Natural killer cell treated with Interleukin-12 subunit alpha and Interleukin-12 subunit beta and Interleukin-15 and Interleukin-18, amount 100 ng/mL, for 72 hours (primary cell): Measurements from ENCODE around the gene DMRT3. TPM values are rescaled to one million over a fixed set of nuclear protein-coding genes. Genes with fewer than 3 reads are reported as not detected.

Experiments used
- ATAC-seq, 2 donors: fragments of 150-1000 bp; cut with Tn5 transposase in 1 of 2; sonication (Bioruptor Pico), chemical (Tn5 transposase) in 1 of 2; 2 replicates each; pipeline ENCODE4 v1.10.0; 2021
- DNase-seq: peaks from one replicate; pipeline ENCODE4 v3.0.0; 2022; ENCODE audit warnings: low spot score
- H3K27ac Mint-ChIP-seq, 2 donors: 1 replicate in 1 of 2; 2 replicates in 1 of 2; pipeline ENCODE4 v1.8.0; 2022; ENCODE audit warnings: mixed read lengths in 2 of 2, mild to moderate bottlenecking in 1 of 2, moderate library complexity in 1 of 2
- H3K27me3 Mint-ChIP-seq, 2 donors: 1 replicate in 1 of 2; 2 replicates in 1 of 2; pipeline ENCODE4 v1.8.0; 2022; ENCODE audit warnings: mixed read lengths in 2 of 2
- H3K36me3 Mint-ChIP-seq: one replicate; pipeline ENCODE4 v1.8.0; 2022; ENCODE audit warnings: mixed read lengths
- H3K4me1 Mint-ChIP-seq, 2 donors: 1 replicate in 1 of 2; 2 replicates in 1 of 2; pipeline ENCODE4 v1.8.0; 2022; ENCODE audit warnings: low read depth in 2 of 2, mixed read lengths in 2 of 2, mild to moderate bottlenecking in 1 of 2
- H3K4me3 Mint-ChIP-seq: one replicate; pipeline ENCODE4 v1.8.0; 2022; ENCODE audit warnings: mixed read lengths
- H3K9me3 Mint-ChIP-seq: 2 replicates; pipeline ENCODE4 v1.8.0; 2022; ENCODE audit warnings: mixed read lengths
- total RNA-seq, 2 donors: library from RNA; stranded (reverse); gene quantifications; one replicate each; pipeline ENCODE4 v1.2.3, GENCODE V29; 2022

DMRT3 gene
- total RNA-seq, 2 donors from 2014 or later, result not detected

DNA sequence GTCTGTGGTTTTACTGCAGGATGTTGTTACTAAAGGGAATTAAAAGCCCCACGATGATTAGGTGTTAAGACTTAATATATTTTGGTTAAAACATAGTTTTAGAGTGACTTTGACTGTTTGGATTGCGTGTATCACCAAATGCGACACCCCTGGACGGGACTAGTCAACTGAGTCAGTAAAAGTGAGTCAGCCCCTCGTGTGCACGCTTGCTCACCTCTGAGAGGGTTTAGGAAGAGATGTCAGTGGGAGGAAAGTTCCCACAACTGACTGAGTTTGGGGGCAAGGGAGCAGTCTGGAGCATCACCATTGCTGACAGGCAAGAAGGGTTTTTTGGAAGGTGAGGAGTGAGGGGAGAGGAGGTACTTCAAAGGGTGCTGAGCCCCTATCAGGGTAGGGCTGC, 14.4 kb upstream of the DMRT3 start:
- H3K4me1 Mint-ChIP-seq, result no peaks in the 10 kb centered on the region
- H3K27me3 Mint-ChIP-seq, result peaks cover 44 to 56% of the 10 kb centered on the region in 2 donors
- no peak overlapping the region for H3K27ac Mint-ChIP-seq
- H3K9me3 Mint-ChIP-seq, result no peaks in the 10 kb centered on the region
- DNase-seq (no peak), ATAC-seq (no peak)
- H3K4me3 Mint-ChIP-seq, result no peak overlapping the region
- H3K36me3 Mint-ChIP-seq, result no peaks in the 10 kb centered on the region

- ATAC-seq (no peak), DNase-seq (no peak)
- no peak overlapping the region for H3K4me3 Mint-ChIP-seq
- no peaks in the 10 kb centered on the region for H3K36me3 Mint-ChIP-seq
- peaks cover 7 to 14% of the 10 kb centered on the region in 2 donors for H3K4me1 Mint-ChIP-seq
- no peaks in the 10 kb centered on the region for H3K9me3 Mint-ChIP-seq
- H3K27ac Mint-ChIP-seq, result no peak overlapping the region
- H3K27me3 Mint-ChIP-seq, result peaks cover 65 to 80% of the 10 kb centered on the region in 2 donors
Observed at GRCh38 chr9:965497-965896, 11.0 kb upstream of the DMRT3 start.

GRCh38 chr9:966870-967269, 9.6 kb upstream of the DMRT3 start:
- Mint-ChIP-seq H3K27ac (no peak overlapping the region), H3K4me1 (peaks cover 7 to 14% of the 10 kb centered on the region in 2 donors), H3K27me3 (peaks cover 56 to 69% of the 10 kb centered on the region in 2 donors), H3K4me3 (no peak overlapping the region), H3K9me3 (no peaks in the 10 kb centered on the region), H3K36me3 (no peaks in the 10 kb centered on the region)
- ATAC-seq, result no peak
- no peak for DNase-seq

- no peak for ATAC-seq
- Mint-ChIP-seq H3K36me3 (no peaks in the 10 kb centered on the region), H3K27me3 (peaks cover 52 to 63% of the 10 kb centered on the region in 2 donors), H3K4me3 (peak overlapping the region; percentile 6), H3K27ac (no peak overlapping the region), H3K9me3 (no peaks in the 10 kb centered on the region), H3K4me1 (peaks cover 7 to 14% of the 10 kb centered on the region in 2 donors)
- DNase-seq, result no peak
Observed at GRCh38 chr9:967436-967835, 9.0 kb upstream of the DMRT3 start.

GRCh38 chr9:967903-968641, 8.4 kb upstream of the DMRT3 start:
- Mint-ChIP-seq H3K27ac (no peak overlapping the region), H3K9me3 (no peaks in the 10 kb centered on the region), H3K4me1 (peaks cover 7 to 14% of the 10 kb centered on the region in 2 donors), H3K36me3 (no peaks in the 10 kb centered on the region), H3K4me3 (peak overlapping the region; percentile 6), H3K27me3 (peaks cover 48 to 57% of the 10 kb centered on the region in 2 donors)
- DNase-seq, result no peak
- ATAC-seq, result no peak

DNA sequence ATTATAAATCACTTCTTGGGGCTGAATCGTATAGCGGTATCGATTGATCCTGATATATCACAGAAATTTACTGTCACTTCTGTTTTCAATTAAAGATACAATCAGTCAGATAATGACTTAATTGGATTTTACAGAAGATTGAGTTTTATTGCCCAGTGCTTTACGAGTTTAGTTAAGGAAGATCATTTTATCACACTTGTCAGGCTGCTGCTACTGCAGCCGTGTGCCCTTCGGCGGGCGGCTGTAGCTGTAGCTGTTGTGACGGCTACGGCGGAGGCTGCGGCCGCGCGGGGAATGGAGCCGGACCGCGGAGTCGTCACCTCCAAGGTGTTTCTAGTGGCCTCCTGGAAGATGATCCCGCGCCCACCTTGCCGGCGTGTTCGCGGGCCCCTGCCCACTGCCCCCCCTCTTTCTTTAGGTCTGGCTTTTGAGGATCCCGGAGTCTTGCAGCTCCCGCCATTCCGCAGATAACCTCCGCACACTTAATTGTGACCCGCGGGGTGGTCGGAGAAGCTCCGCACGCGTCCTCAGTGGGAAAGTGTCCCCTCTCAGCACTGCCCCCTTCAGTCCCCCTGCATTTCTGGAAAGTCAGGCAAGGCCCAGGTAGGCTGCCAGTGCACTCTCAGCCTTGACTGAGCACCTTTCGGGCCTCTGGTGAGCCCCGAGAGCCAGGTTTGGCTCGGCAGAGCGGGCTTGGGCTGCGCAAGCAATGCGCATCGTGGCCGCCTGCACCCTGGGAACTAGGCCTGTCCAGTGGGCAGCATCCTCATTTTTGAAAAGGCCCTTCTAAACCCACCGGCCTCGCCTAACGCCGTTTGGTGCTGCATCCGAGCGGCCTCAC, 6.9 kb upstream of the DMRT3 start:
- Mint-ChIP-seq H3K27ac (no peak overlapping the region), H3K4me1 (peaks cover 11 to 14% of the 10 kb centered on the region in 2 donors), H3K36me3 (no peaks in the 10 kb centered on the region), H3K9me3 (no peaks in the 10 kb centered on the region), H3K27me3 (peaks cover 59 to 61% of the 10 kb centered on the region in 2 donors), H3K4me3 (no peak overlapping the region)
- ATAC-seq (no peak), DNase-seq (no peak)

GRCh38 chr9:970151-970996, 6.1 kb upstream of the DMRT3 start:
- no peak for DNase-seq
- H3K27me3 Mint-ChIP-seq, result peaks cover 56 to 61% of the 10 kb centered on the region in 2 donors
- no peak overlapping the region for H3K27ac Mint-ChIP-seq
- no peaks in the 10 kb centered on the region for H3K9me3 Mint-ChIP-seq
- peak overlapping the region; percentile 17 for H3K4me3 Mint-ChIP-seq
- no peak for ATAC-seq
- H3K36me3 Mint-ChIP-seq, result no peaks in the 10 kb centered on the region
- peaks cover 11 to 14% of the 10 kb centered on the region in 2 donors for H3K4me1 Mint-ChIP-seq

DNA sequence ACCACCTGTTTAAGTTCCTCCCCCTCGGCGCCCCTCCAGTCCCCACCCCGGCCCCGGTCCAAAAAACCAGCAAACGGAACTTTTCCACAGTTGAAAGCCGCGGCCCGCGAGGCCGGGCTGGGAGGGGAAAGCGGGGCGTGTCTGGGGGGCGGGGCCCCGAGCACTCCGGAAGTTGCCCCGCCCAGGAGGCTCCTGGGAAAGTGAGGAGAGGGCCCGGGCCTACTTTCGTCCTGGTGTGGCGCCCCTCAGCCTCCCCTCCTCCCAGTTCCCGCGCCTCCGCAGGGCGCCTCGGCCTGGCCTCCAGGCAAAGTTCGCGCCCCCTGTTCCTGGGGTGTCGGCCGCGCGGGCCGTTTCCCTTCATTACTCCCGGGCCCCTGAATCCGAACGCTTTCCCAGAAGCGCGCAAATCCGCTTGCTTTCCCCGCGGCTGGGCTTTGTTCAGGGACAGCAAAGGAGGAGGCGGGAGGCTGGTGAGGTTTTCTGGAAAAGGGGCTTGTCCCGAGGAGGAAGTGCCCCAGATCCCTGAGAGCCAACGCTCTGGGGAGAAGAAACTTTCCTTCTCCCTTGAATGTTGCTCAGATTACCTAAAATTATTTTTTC, 4.5 kb upstream of the DMRT3 start:
- Mint-ChIP-seq H3K36me3 (no peaks in the 10 kb centered on the region), H3K27ac (no peak overlapping the region), H3K4me1 (peaks cover 11 to 14% of the 10 kb centered on the region in 2 donors), H3K9me3 (no peaks in the 10 kb centered on the region), H3K4me3 (peak overlapping the region; percentile 32), H3K27me3 (peaks cover 54 to 61% of the 10 kb centered on the region in 2 donors)
- no peak for DNase-seq
- peak; percentile 47 to 60 for ATAC-seq

GRCh38 chr9:972501-973294, 3.8 kb upstream of the DMRT3 start:
- Mint-ChIP-seq H3K9me3 (no peaks in the 10 kb centered on the region), H3K4me3 (peak overlapping the region; percentile 32), H3K4me1 (peaks cover 9 to 11% of the 10 kb centered on the region in 2 donors), H3K36me3 (no peaks in the 10 kb centered on the region), H3K27ac (no peak overlapping the region), H3K27me3 (peaks cover 48 to 54% of the 10 kb centered on the region in 2 donors)
- ATAC-seq, result peak; percentile 15 to 48
- DNase-seq, result no peak

- Mint-ChIP-seq H3K4me3 (no peak overlapping the region), H3K27me3 (peaks cover 46 to 53% of the 10 kb centered on the region in 2 donors)
Observed at GRCh38 chr9:973295-973834, 3.1 kb upstream of the DMRT3 start.

GRCh38 chr9:974031-974995, 2.1 kb upstream of the DMRT3 start:
- H3K4me1 Mint-ChIP-seq, result peaks cover 4 to 8% of the 10 kb centered on the region in 2 donors
- peaks cover 44 to 54% of the 10 kb centered on the region in 2 donors for H3K27me3 Mint-ChIP-seq
- H3K4me3 Mint-ChIP-seq, result no peak overlapping the region
- H3K36me3 Mint-ChIP-seq, result no peaks in the 10 kb centered on the region
- H3K9me3 Mint-ChIP-seq, result no peaks in the 10 kb centered on the region
- DNase-seq (no peak), ATAC-seq (no peak)
- no peak overlapping the region for H3K27ac Mint-ChIP-seq

More at GRCh38 chr9:973295-973834, 3.1 kb upstream of the DMRT3 start:
- H3K27ac Mint-ChIP-seq, result no peak overlapping the region
- H3K4me1 Mint-ChIP-seq, result peaks cover 4 to 8% of the 10 kb centered on the region in 2 donors
- no peak for DNase-seq
- no peak for ATAC-seq
- H3K9me3 Mint-ChIP-seq, result no peaks in the 10 kb centered on the region
- H3K36me3 Mint-ChIP-seq, result no peaks in the 10 kb centered on the region
